ENCODE data around the gene AAGAB.
"Not testable (repeated sequence)": the region's sequence is repeated elsewhere in the genome, so short reads cannot be mapped to it uniquely, and the experiment has no call there.

Gene AAGAB

GRCh38 chr15:67251318-67251717 is 3.1 kb downstream of the AAGAB start:
- no peak for DNase-seq

- DNase-seq, result no peak
These were observed 4.6 kb downstream of the AAGAB start for GRCh38 chr15:67249830-67250229.

- no peak for DNase-seq
These were observed 6.4 kb downstream of the AAGAB start for GRCh38 chr15:67248011-67248505.

- DNase-seq, result not testable (repeated sequence)
These were observed 7.9 kb downstream of the AAGAB start for GRCh38 chr15:67246606-67247005.

GRCh38 chr15:67244971-67245478 is 9.4 kb downstream of the AAGAB start:
- DNase-seq, result no peak

GRCh38 chr15:67242708-67243111 is 11.8 kb downstream of the AAGAB start:
- no peak for DNase-seq

GRCh38 chr15:67241132-67241855 is 13.2 kb downstream of the AAGAB start:
- DNase-seq, result no peak

- no peak for DNase-seq
These were observed 14.0 kb downstream of the AAGAB start for GRCh38 chr15:67240235-67241131.

- DNase-seq, result no peak
These were observed 21.9 kb downstream of the AAGAB start for GRCh38 chr15:67232591-67232990.

- DNase-seq, result no peak
These were observed 24.0 kb downstream of the AAGAB start for GRCh38 chr15:67230504-67230903.

GRCh38 chr15:67228286-67228685 is 26.2 kb downstream of the AAGAB start:
- no peak for DNase-seq

GRCh38 chr15:67227846-67228245 is 26.6 kb downstream of the AAGAB start:
- DNase-seq, result no peak

GRCh38 chr15:67227431-67227830 is 27.0 kb downstream of the AAGAB start:
- DNase-seq, result no peak

- DNase-seq, result no peak
These were observed 29.1 kb downstream of the AAGAB start for GRCh38 chr15:67225336-67225735.

- no peak for DNase-seq
These were observed 29.6 kb downstream of the AAGAB start for GRCh38 chr15:67224889-67225288.

- DNase-seq, result no peak
These were observed 35.2 kb downstream of the AAGAB start for GRCh38 chr15:67219288-67219687.

GRCh38 chr15:67218428-67218827 is 36.0 kb downstream of the AAGAB start:
- no peak for DNase-seq

GRCh38 chr15:67216859-67217258 is 37.6 kb downstream of the AAGAB start:
- no peak for DNase-seq

- no peak for DNase-seq
These were observed 39.4 kb downstream of the AAGAB start for GRCh38 chr15:67215102-67215501.

- no peak for DNase-seq
These were observed 41.6 kb downstream of the AAGAB start for GRCh38 chr15:67212684-67213367.

GRCh38 chr15:67210555-67211168 is 43.8 kb downstream of the AAGAB start:
- DNase-seq, result no peak

- DNase-seq, result no peak
These were observed 46.1 kb downstream of the AAGAB start for GRCh38 chr15:67208396-67208795.

Data from T1000 (cell line).